Measurements from ENCODE around the gene D2HGDH.

D2HGDH gene

GRCh38 chr2:241734467-241735208 is at the start of gene D2HGDH:
D2HGDH (plus strand) TSS chr2:241734630; CDS start chr2:241735225, 595 bp downstream.
- TF ChIP-seq HDGF (IDR thresholded peaks at IDR 0.05; ENCODE audit: borderline replicate concordance) (no peak), FOXK2 (IDR thresholded peaks at IDR 0.05) (no peak), FOXA1 (IDR thresholded peaks at IDR 0.05) (no peak), NFRKB (IDR thresholded peaks at IDR 0.05) (no peak), ELF4 (IDR thresholded peaks at IDR 0.05) (no peak), PKNOX1 (IDR thresholded peaks at IDR 0.05) (no peak), ZNF384 (IDR thresholded peaks at IDR 0.05) (no peak), SP1 (IDR thresholded peaks at IDR 0.05) (no peak), ARNT (IDR thresholded peaks at IDR 0.05) (0 out of 2 replicates have a peak, but pooled peaks have one; percentile 10), FOXM1 (IDR thresholded peaks at IDR 0.05; ENCODE audit: borderline replicate concordance) (no peak), TARDBP (IDR thresholded peaks at IDR 0.05) (peak; percentile 98), SUZ12 (IDR thresholded peaks at IDR 0.05) (no peak), BHLHE40 (IDR thresholded peaks at IDR 0.05; ENCODE audit: borderline replicate concordance) (no peak), L3MBTL2 (conservative IDR thresholded peaks at IDR 0.05) (peak; percentile 12; the same call in 1 of the 2 replicates), CTBP1 (IDR thresholded peaks at IDR 0.05; ENCODE audit: borderline replicate concordance) (no peak), LEF1 (IDR thresholded peaks at IDR 0.05; ENCODE audit: borderline replicate concordance) (peak; percentile 94)
- peak; percentile 97 for DNase-seq (ENCODE audit: extremely low spot score)
- CTCF ChIA-PET: interaction anchor here (0.7 kb wide), 1 partner anchor 43 kb away, joined by 3 read pairs; no protein-coding TSS in a partner anchor
- POLR2A ChIA-PET: interaction anchor here (0.8 to 2.0 kb wide), 4 partner anchors 27 to 48 kb away, joined by 3 to 10 read pairs (median 4); partner anchors contain the start of genes DTYMK and ING5

- TF ChIP-seq FOXA1 (IDR thresholded peaks at IDR 0.05): no peak
- no peak for TF ChIP-seq CTBP1 (IDR thresholded peaks at IDR 0.05; ENCODE audit: borderline replicate concordance)
- TF ChIP-seq HDGF (IDR thresholded peaks at IDR 0.05; ENCODE audit: borderline replicate concordance): no peak
- no peak for TF ChIP-seq LEF1 (IDR thresholded peaks at IDR 0.05; ENCODE audit: borderline replicate concordance)
- POLR2A ChIA-PET: interaction anchor here (0.6 to 5.2 kb wide), 20 partner anchors 8 to 193 kb away, joined by 3 to 78 read pairs (median 4); partner anchors contain the start of genes ATG4B, D2HGDH, ING5 and THAP4
- CTCF ChIA-PET: interaction anchor here (2.1 kb wide), 1 partner anchor 10 kb away, joined by 4 read pairs; no protein-coding TSS in a partner anchor
- DNase-seq (ENCODE audit: extremely low spot score): no peak
Observed at GRCh38 chr2:241686324-241686649, 48.1 kb upstream of the D2HGDH start.

- ChIA-PET CTCF (interaction anchor here (0.8 to 2.1 kb wide), 2 partner anchors 11 to 27 kb away, joined by 3 to 4 read pairs; no protein-coding TSS in a partner anchor), POLR2A (interaction anchor here (0.6 to 5.2 kb wide), 20 partner anchors 8 to 192 kb away, joined by 3 to 78 read pairs (median 4); partner anchors contain the start of genes ATG4B, D2HGDH, ING5 and THAP4)
- TF ChIP-seq FOXM1 (IDR thresholded peaks at IDR 0.05; ENCODE audit: borderline replicate concordance): peak; percentile 69; the same call in 1 of the 2 replicates
- no peak for TF ChIP-seq ZNF384 (IDR thresholded peaks at IDR 0.05)
- no peak for TF ChIP-seq ELF4 (IDR thresholded peaks at IDR 0.05)
- no peak for TF ChIP-seq LEF1 (IDR thresholded peaks at IDR 0.05; ENCODE audit: borderline replicate concordance)
- TF ChIP-seq NFRKB (IDR thresholded peaks at IDR 0.05): no peak
- no peak for TF ChIP-seq SP1 (IDR thresholded peaks at IDR 0.05)
- TF ChIP-seq L3MBTL2 (conservative IDR thresholded peaks at IDR 0.05): peak; percentile 53
- TF ChIP-seq FOXK2 (IDR thresholded peaks at IDR 0.05): no peak
- TF ChIP-seq HDGF (IDR thresholded peaks at IDR 0.05; ENCODE audit: borderline replicate concordance): no peak
- no peak for TF ChIP-seq PKNOX1 (IDR thresholded peaks at IDR 0.05)
- no peak for TF ChIP-seq CTBP1 (IDR thresholded peaks at IDR 0.05; ENCODE audit: borderline replicate concordance)
- TF ChIP-seq FOXA1 (IDR thresholded peaks at IDR 0.05): no peak
Observed at GRCh38 chr2:241686650-241687425, 47.6 kb upstream of the D2HGDH start, which contains the start of gene DTYMK. DTYMK (minus strand) TSS chr2:241686815; CDS start chr2:241686783, 32 bp downstream.

GRCh38 chr2:241689306-241689705 is 45.1 kb upstream of the D2HGDH start:
- CTCF ChIA-PET: no interaction called here
- POLR2A ChIA-PET: interaction anchor here (5.2 kb wide), 1 partner anchor 10 kb away, joined by 78 read pairs; the partner anchor contains the start of gene ING5
- DNase-seq (ENCODE audit: extremely low spot score): no peak
- TF ChIP-seq ELF4 (IDR thresholded peaks at IDR 0.05) (no peak), SUZ12 (IDR thresholded peaks at IDR 0.05) (no peak), CTBP1 (IDR thresholded peaks at IDR 0.05; ENCODE audit: borderline replicate concordance) (no peak), ARNT (IDR thresholded peaks at IDR 0.05) (no peak), SP1 (IDR thresholded peaks at IDR 0.05) (no peak)

More at GRCh38 chr2:241686650-241687425, 47.6 kb upstream of the D2HGDH start, which contains the start of gene DTYMK:
- peak; percentile 93 for DNase-seq (ENCODE audit: extremely low spot score)

GRCh38 chr2:241690202-241690717 is 44.2 kb upstream of the D2HGDH start:
- ChIA-PET POLR2A (interaction anchor here (5.2 kb wide), 1 partner anchor 9 kb away, joined by 78 read pairs; the partner anchor contains the start of gene ING5), CTCF (no interaction called here)

GRCh38 chr2:241692448-241692847 is 42.0 kb upstream of the D2HGDH start:
- CTCF ChIA-PET: no interaction called here
- POLR2A ChIA-PET: interaction anchor here (2.2 kb wide), 1 partner anchor 9 kb away, joined by 11 read pairs; the partner anchor contains the start of gene ING5
- TF ChIP-seq FOXA1 (IDR thresholded peaks at IDR 0.05) (no peak), ELF4 (IDR thresholded peaks at IDR 0.05) (no peak), CTBP1 (IDR thresholded peaks at IDR 0.05; ENCODE audit: borderline replicate concordance) (no peak), NFRKB (IDR thresholded peaks at IDR 0.05) (no peak), SUZ12 (IDR thresholded peaks at IDR 0.05) (no peak), FOXK2 (IDR thresholded peaks at IDR 0.05) (no peak), FOXM1 (IDR thresholded peaks at IDR 0.05; ENCODE audit: borderline replicate concordance) (no peak), TARDBP (IDR thresholded peaks at IDR 0.05) (no peak), BHLHE40 (IDR thresholded peaks at IDR 0.05; ENCODE audit: borderline replicate concordance) (no peak), SP1 (IDR thresholded peaks at IDR 0.05) (no peak), L3MBTL2 (conservative IDR thresholded peaks at IDR 0.05) (no peak), ZNF384 (IDR thresholded peaks at IDR 0.05) (no peak)
- no peak for DNase-seq (ENCODE audit: extremely low spot score)

More at GRCh38 chr2:241690202-241690717, 44.2 kb upstream of the D2HGDH start:
- no peak for TF ChIP-seq CTBP1 (IDR thresholded peaks at IDR 0.05; ENCODE audit: borderline replicate concordance)
- no peak for DNase-seq (ENCODE audit: extremely low spot score)
